GM13977 (cell line): ENCODE measurements around the gene SLF1.

Experiments
- DNase-seq: peaks from one replicate; pipeline ENCODE4 v3.0.0; 2012; ENCODE audit warnings: low spot score
- CTCF ChIP-seq: IDR thresholded peaks from 2 replicates; pipeline ENCODE4 v1.5.1; 2012; ENCODE audit warnings: mild to moderate bottlenecking, control low read depth; ENCODE audit not compliant: insufficient read depth; ENCODE audit errors: extremely low read depth, missing control alignments
- in situ Hi-C: fragments of 300-500 bp; cut with MboI; formaldehyde crosslinking; loops from one replicate; pipeline ENCODE4 v1.12.0; 2022; ENCODE audit warnings: low sequenced_read_pairs, low pct_unique_long_range_greater_than_20kb, mixed read lengths, inconsistent platforms; ENCODE audit not compliant: unreplicated experiment

Gene SLF1

GRCh38 chr5:94699562-94699961 lies 81.1 kb downstream of the SLF1 start:
- no peak for TF ChIP-seq CTCF
- in situ Hi-C loops = no loop called here
- DNase-seq = no peak

- in situ Hi-C loops = no loop called here
- DNase-seq = no peak
- no peak for TF ChIP-seq CTCF
Measured at GRCh38 chr5:94700592-94700991, 82.1 kb downstream of the SLF1 start.

GRCh38 chr5:94702729-94703128 lies 84.3 kb downstream of the SLF1 start:
- in situ Hi-C loops = no loop called here
- TF ChIP-seq CTCF = no peak
- no peak for DNase-seq

- no peak for TF ChIP-seq CTCF
- in situ Hi-C loops = no loop called here
- no peak for DNase-seq
Measured at GRCh38 chr5:94705427-94705826, 87.0 kb downstream of the SLF1 start.

- no peak for TF ChIP-seq CTCF
- no peak for DNase-seq
- in situ Hi-C loops = no loop called here
Measured at GRCh38 chr5:94707359-94707758, 88.9 kb downstream of the SLF1 start.

- no peak for TF ChIP-seq CTCF
- no peak for DNase-seq
- in situ Hi-C loops = no loop called here
Measured at GRCh38 chr5:94709277-94709676, 90.8 kb downstream of the SLF1 start.

- no peak for TF ChIP-seq CTCF
- DNase-seq = no peak
- in situ Hi-C loops = no loop called here
Measured at GRCh38 chr5:94711785-94712184, 93.3 kb downstream of the SLF1 start.
